Measurements from ENCODE around the gene GNA14. TPM values are rescaled to one million over a fixed set of nuclear protein-coding genes. Genes with fewer than 3 reads are reported as not detected.

GNA14 gene
- total RNA-seq, 1 experiment from 2014 or later = 0.25 TPM

GRCh38 chr9:77427256-77427927 is 220.7 kb downstream of the GNA14 start:
- Histone ChIP-seq H3K4me3 (replicated peaks in 1 of 2; ENCODE audit: low read depth in 1 of 2, low read length in 2 of 2) (no peak overlapping the region), H3K9ac (ENCODE audit: low read length) (no peak overlapping the region), H3K27me3 (ENCODE audit: insufficient read depth, low read length) (no peaks in the 10 kb centered on the region), H3K9me2 (ENCODE audit: insufficient read depth) (no peaks in the 10 kb centered on the region), H3K4me1 (ENCODE audit: control insufficient read depth in 1 of 2, insufficient read depth in 2 of 2, low read length in 2 of 2) (no peaks in the 10 kb centered on the region), H3K79me2 (ENCODE audit: insufficient read depth, low read length) (no peaks in the 10 kb centered on the region), H3K4me2 (ENCODE audit: low read length) (no peak overlapping the region), H3K9me3 (ENCODE audit: control insufficient read depth in 1 of 2, insufficient read depth in 1 of 2, low read depth in 1 of 2, low read length in 2 of 2) (no peaks in the 10 kb centered on the region), H3K27ac (ENCODE audit: low read depth, low read length) (no peak overlapping the region), H4K20me1 (ENCODE audit: insufficient read depth) (no peaks in the 10 kb centered on the region), H2AFZ (ENCODE audit: low read depth, low read length, poor library complexity, severe bottlenecking) (no peak overlapping the region), H3K36me3 (ENCODE audit: control insufficient read depth in 1 of 2, insufficient read depth in 2 of 2, low read length in 2 of 2) (no peaks in the 10 kb centered on the region)
- ChIA-PET CTCF (no interaction called here), RAD21 (ENCODE audit: low non-redundant PET in 1 of 2, low total read pairs in 2 of 2, uncharacterized antibody in 2 of 2, unreplicated experiment in 2 of 2) (no interaction called here), POLR2A (no interaction called here)
- TF ChIP-seq CEBPB (IDR thresholded peaks at IDR 0.05; ENCODE audit: low read depth) (no peak), EZH2phosphoT487 (IDR thresholded peaks at IDR 0.05; ENCODE audit: borderline replicate concordance) (no peak), SIN3A (IDR thresholded peaks at IDR 0.05; ENCODE audit: low read depth) (no peak), POLR2AphosphoS5 (IDR thresholded peaks at IDR 0.05; ENCODE audit: low read depth, low read length) (no peak), ZBTB33 (IDR thresholded peaks at IDR 0.05; ENCODE audit: extremely low read depth, insufficient replicate concordance, low read length) (no peak), ZFX (IDR thresholded peaks at IDR 0.05) (no peak), SP1 (IDR thresholded peaks at IDR 0.05; ENCODE audit: low read depth) (no peak), CTCF (IDR thresholded peaks at IDR 0.05 in 2 of 3, conservative IDR thresholded peaks at IDR 0.05 in 1 of 3; ENCODE audit: borderline replicate concordance in 1 of 3, insufficient read depth in 1 of 3, low read depth in 2 of 3, low read length in 2 of 3) (no peak), EGR1 (IDR thresholded peaks at IDR 0.05; ENCODE audit: low read depth) (no peak), ZNF274 (IDR thresholded peaks at IDR 0.05; ENCODE audit: low read depth, low read length) (no peak), TCF7L2 (IDR thresholded peaks at IDR 0.05; ENCODE audit: borderline replicate concordance, extremely low read depth, insufficient read depth, insufficient read length) (no peak), POLR2A (IDR thresholded peaks at IDR 0.05; ENCODE audit: borderline replicate concordance, extremely low read depth, insufficient read depth, insufficient read length) (no peak), JUND (IDR thresholded peaks at IDR 0.05) (no peak), MAX (IDR thresholded peaks at IDR 0.05) (no peak), CBX3 (IDR thresholded peaks at IDR 0.05; ENCODE audit: low read depth) (no peak), FOSL1 (IDR thresholded peaks at IDR 0.05; ENCODE audit: low read depth) (no peak), YY1 (IDR thresholded peaks at IDR 0.05; ENCODE audit: extremely low read depth, insufficient replicate concordance, low read depth, low read length) (no peak), REST (IDR thresholded peaks at IDR 0.05; ENCODE audit: low read depth) (no peak)
- intact Hi-C loops (cut with micrococcal nuclease) = no loop called here
- no TSS peak for BruUV-seq (replicated peaks)
- ATAC-seq (no peak), DNase-seq (ENCODE audit: low read depth, low spot score) (no peak)
